LNCaP clone FGC (cell line): ENCODE results near the gene ABHD6.
"Not testable (repeated sequence)": the region's sequence is repeated elsewhere in the genome, so short reads cannot be mapped to it uniquely, and the experiment has no call there.

Source experiments
- DNase-seq: peaks from one replicate; pipeline ENCODE4 v3.0.0-alpha.2; 2011; ENCODE audit warnings: low read depth
- H3K4me3 ChIP-seq: 2 replicates; pipeline ENCODE4 v1.5.1; 2011; ENCODE audit warnings: mild to moderate bottlenecking, low read depth, low read length, control low read depth
- TF ChIP-seq, protein P1 (sequence below): IDR thresholded peaks from 2 replicates; pipeline ENCODE4 v1.5.1; 2012; ENCODE audit warnings: mild to moderate bottlenecking; ENCODE audit not compliant: control insufficient read depth, insufficient read depth; ENCODE audit errors: extremely low read depth

ABHD6 gene

DNA sequence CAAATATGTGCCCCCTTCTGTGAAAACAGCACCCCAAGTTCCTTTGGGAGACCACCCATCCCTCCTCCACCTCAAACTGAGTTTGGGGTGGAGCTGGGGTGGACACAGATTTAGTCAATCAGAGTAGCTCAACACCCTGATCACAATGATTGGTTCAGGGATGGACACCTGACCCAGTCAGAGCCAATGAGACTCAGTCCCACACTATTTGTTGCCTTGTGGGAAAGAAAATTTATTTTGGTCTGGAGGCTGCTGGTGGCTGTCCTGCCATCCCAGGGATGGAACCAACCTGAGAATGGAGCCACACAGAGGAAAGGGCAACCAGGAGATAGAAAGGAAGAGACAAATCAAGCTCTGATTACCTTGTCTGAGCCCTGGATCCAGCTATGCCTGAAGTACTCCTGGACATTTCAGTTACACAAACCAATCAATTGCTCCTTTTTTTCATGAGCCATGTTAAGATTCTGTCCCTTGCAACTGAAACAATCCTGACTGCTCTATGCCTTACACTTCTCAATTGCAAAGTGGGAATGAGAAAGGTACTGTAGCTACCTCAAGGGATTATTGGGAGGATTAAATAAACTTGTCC, 37.4 kb upstream of the ABHD6 start:
- TF ChIP-seq, protein P1, sequence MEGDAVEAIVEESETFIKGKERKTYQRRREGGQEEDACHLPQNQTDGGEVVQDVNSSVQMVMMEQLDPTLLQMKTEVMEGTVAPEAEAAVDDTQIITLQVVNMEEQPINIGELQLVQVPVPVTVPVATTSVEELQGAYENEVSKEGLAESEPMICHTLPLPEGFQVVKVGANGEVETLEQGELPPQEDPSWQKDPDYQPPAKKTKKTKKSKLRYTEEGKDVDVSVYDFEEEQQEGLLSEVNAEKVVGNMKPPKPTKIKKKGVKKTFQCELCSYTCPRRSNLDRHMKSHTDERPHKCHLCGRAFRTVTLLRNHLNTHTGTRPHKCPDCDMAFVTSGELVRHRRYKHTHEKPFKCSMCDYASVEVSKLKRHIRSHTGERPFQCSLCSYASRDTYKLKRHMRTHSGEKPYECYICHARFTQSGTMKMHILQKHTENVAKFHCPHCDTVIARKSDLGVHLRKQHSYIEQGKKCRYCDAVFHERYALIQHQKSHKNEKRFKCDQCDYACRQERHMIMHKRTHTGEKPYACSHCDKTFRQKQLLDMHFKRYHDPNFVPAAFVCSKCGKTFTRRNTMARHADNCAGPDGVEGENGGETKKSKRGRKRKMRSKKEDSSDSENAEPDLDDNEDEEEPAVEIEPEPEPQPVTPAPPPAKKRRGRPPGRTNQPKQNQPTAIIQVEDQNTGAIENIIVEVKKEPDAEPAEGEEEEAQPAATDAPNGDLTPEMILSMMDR = no peak
- no peak for DNase-seq
- no peak overlapping the region for H3K4me3 ChIP-seq

DNA sequence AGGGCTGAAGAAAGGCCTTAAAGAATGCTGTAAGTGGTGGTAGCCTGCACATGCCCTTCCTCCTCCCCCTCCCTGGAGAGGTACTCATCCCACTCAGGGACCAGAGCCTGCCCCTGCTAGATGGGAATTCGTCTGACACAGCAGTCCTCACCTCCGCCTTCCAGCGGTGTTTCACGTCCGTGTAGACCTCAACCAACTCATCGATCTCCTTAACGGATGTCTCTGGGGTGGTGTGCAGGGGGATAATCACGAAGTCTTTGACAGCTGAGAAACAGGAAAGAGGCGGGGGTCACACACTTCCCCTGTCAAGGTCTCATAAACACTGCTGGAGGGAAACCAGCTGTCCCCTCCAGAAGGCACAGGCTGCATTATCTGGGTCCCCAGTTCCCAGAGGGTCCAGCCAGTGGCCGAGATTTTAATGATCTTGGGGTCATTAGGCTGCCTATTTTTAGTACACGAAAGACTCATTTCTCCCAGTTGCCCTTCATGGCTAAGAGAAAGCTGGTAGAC, 36.7 kb upstream of the ABHD6 start:
- TF ChIP-seq, protein P1 = no peak
- no peak for DNase-seq
- H3K4me3 ChIP-seq = no peak overlapping the region

DNA sequence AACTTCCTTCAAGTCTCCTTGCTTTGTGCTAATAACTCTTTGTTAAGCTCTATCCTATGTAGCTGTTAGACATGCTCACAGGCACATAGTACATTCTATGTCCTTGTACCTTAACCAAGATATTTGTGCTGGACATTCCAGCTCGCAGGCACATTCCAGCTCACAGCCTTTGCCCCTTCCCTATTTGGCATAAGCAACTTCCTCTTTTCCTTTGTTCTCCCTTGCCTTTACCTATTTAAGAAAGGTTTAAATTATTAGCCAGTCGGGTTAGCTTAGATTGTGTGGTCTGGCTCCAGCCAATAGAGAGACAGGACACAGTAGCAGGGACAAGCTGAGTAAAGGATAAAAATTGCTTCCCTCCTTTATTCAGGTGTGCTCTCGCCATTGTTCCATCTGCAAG, 36.1 kb upstream of the ABHD6 start:
- not testable (repeated sequence) for DNase-seq, H3K4me3 ChIP-seq

DNA sequence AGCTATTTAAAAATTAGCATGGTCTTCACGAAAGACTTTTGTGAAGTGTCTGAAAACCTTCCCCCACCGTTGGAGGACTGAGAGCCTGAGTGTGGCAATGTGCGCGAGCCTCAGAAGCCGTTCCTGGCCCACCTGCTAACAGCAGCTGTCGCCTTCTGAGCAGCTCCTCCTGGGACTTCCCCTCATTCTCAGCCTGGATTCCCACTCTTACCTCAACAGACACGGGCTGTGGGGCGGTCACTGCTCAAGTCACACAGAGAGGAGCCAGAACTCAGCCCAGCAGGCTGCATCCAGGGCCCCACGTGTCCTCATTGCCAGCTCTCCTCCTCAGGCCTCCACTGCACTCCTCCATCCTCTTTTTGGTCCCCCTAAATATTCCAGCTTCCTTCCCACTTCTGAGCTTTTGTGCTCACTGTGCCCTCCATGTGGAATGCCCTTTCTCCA, 34.7 kb upstream of the ABHD6 start:
- TF ChIP-seq, protein P1 = no peak
- no peak for DNase-seq
- no peak overlapping the region for H3K4me3 ChIP-seq

DNA sequence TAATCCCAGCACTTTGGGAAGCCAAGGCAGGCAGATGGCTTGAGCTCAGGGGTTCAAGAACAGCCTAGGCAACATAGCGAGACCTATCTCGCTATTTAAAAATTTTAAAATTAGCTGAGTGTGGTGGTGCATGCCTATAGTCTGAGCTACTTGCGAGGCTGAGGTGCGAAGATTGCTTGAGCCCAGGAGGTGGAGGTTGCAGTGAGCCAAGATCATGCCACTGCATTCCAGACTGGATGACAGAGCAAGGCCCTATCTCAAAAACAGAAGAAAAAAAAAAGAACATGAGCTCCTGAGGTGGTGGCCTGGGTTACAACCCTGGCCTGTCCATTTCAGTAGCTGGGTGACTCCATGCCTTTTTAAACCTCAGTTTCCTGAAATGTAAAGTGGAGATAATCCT, 34.1 kb upstream of the ABHD6 start:
- no peak for DNase-seq
- H3K4me3 ChIP-seq = no peak overlapping the region
- TF ChIP-seq, protein P1 = no peak

DNA sequence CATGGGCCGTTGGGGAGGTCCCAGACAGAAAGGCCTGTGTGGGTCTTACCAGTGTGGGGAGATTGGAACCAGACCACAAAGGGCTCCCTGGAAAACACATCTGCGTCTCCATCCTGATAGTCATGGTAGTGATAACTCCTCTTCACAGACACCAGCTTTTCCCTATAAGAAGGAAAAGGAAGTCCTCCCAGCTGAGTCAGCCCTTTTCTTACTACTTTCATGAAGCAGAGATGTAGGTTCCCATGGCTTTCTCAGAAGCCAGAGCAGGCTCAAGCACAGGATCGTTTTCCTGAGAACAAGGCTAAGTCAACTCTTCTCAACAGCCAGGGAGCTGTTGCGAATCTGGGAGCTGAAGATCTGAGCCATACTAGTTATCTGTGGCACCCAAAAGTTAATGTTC, 32.9 kb upstream of the ABHD6 start:
- H3K4me3 ChIP-seq = no peak overlapping the region
- TF ChIP-seq, protein P1 = no peak
- DNase-seq = no peak

DNA sequence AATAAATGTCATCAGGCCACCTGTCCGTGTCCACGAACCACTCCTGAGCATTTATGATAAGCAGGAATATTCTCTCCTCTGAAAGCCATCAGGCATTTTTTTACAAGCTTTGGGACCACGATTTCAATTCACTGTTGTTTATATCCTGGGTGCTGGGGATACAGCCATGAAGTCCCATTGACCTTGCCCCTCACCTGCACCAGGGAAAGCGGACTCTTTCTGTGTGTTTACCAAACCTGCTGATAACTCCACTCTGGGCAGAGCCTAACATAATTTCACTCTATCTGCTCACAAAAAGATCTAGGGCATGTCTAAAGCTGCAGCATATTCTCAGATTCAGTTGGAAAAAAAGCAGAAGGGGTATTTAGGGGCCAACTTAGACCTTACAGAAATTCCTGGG, 31.6 kb upstream of the ABHD6 start:
- DNase-seq = no peak
- no peak overlapping the region for H3K4me3 ChIP-seq
- TF ChIP-seq, protein P1 = no peak
